IPS DF 4.7 (cell line): ENCODE data around the gene PPL.

Experiments used
- DNase-seq: peaks from one replicate; pipeline ENCODE4 v3.0.0-alpha.2; 2013; ENCODE audit warnings: low spot score; ENCODE audit errors: extremely low read depth

Gene PPL

GRCh38 chr16:4866586-4866985 lies 70.4 kb downstream of the PPL start:
- DNase-seq: no peak

GRCh38 chr16:4865231-4865860 lies 71.6 kb downstream of the PPL start:
- DNase-seq: no peak

- no peak for DNase-seq
Observed at GRCh38 chr16:4864728-4865127, 72.2 kb downstream of the PPL start.

- DNase-seq: no peak
Observed at GRCh38 chr16:4862639-4863038, 74.3 kb downstream of the PPL start.

GRCh38 chr16:4860727-4861342 lies 76.1 kb downstream of the PPL start:
- no peak for DNase-seq

- no peak for DNase-seq
Observed at GRCh38 chr16:4859900-4860255, 77.1 kb downstream of the PPL start.

GRCh38 chr16:4859190-4859899 lies 77.6 kb downstream of the PPL start:
- DNase-seq: no peak

GRCh38 chr16:4855804-4856203 lies 81.1 kb downstream of the PPL start:
- no peak for DNase-seq

GRCh38 chr16:4855371-4855770 lies 81.6 kb downstream of the PPL start:
- no peak for DNase-seq

- no peak for DNase-seq
Observed at GRCh38 chr16:4852221-4852872, 84.6 kb downstream of the PPL start.

GRCh38 chr16:4850211-4850610 lies 86.7 kb downstream of the PPL start:
- no peak for DNase-seq

- no peak for DNase-seq
Observed at GRCh38 chr16:4847774-4848587, 89.0 kb downstream of the PPL start.

GRCh38 chr16:4846901-4847773 lies 89.8 kb downstream of the PPL start, which contains the start of the genes GLYR1 and UBN1:
GLYR1 (minus strand) TSS chr16:4847288; CDS start chr16:4847265, 23 bp downstream.
UBN1 (plus strand) TSS chr16:4847481; CDS start chr16:4852918, 5,437 bp downstream.
- peak; percentile 71 for DNase-seq

GRCh38 chr16:4846503-4846900 lies 90.4 kb downstream of the PPL start:
- no peak for DNase-seq

GRCh38 chr16:4840984-4841383 lies 96.0 kb downstream of the PPL start:
- DNase-seq: no peak

- DNase-seq: no peak
Observed at GRCh38 chr16:4839942-4840341, 97.0 kb downstream of the PPL start.

- no peak for DNase-seq
Observed at GRCh38 chr16:4837733-4838501, 99.0 kb downstream of the PPL start.

GRCh38 chr16:4836727-4837126 lies 100.2 kb downstream of the PPL start:
- no peak for DNase-seq

- no peak for DNase-seq
Observed at GRCh38 chr16:4833584-4833983, 103.4 kb downstream of the PPL start.
